ENCODE results near the gene PHACTR1.

DNA sequence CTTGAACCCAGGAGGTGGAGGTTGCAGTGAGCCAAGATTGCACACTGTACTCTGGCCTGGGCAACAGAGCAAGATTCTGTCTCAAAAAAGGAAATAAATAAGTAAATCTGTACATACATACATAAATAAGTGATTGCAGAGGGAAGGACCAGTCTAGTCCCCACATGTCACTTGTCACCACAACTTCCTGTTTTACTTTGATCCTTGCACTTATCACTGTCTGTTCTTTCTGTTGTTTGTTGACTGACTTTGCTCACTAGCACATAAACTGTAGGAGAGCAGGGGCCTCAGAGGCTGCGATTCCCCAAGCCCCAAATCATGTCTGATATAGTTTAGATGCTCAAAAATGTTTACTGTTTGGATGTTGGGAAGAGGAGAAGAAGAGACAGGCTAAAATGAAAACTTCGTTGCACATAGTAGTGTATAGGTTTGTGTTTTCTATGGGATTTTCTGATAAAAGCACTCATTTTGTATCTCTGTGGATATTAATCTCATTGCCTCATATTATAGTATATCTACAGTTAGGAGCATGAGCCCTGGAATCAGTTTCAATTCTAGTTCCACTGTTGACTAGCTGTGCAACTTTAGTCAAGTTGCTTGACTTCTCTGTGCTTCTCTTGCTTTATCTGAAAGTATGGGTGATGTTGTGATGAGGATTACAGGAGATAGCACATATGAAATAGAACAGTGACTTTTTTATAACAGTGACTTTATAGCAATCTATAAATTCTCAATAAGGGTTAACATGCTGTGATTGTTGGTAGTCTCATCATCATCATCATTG, 446.8 kb downstream of the PHACTR1 start:
- TF ChIP-seq, protein P1, sequence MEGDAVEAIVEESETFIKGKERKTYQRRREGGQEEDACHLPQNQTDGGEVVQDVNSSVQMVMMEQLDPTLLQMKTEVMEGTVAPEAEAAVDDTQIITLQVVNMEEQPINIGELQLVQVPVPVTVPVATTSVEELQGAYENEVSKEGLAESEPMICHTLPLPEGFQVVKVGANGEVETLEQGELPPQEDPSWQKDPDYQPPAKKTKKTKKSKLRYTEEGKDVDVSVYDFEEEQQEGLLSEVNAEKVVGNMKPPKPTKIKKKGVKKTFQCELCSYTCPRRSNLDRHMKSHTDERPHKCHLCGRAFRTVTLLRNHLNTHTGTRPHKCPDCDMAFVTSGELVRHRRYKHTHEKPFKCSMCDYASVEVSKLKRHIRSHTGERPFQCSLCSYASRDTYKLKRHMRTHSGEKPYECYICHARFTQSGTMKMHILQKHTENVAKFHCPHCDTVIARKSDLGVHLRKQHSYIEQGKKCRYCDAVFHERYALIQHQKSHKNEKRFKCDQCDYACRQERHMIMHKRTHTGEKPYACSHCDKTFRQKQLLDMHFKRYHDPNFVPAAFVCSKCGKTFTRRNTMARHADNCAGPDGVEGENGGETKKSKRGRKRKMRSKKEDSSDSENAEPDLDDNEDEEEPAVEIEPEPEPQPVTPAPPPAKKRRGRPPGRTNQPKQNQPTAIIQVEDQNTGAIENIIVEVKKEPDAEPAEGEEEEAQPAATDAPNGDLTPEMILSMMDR (conservative IDR thresholded peaks at IDR 0.05; ENCODE audit: low read depth, low read length), result no peak
- no peak for TF ChIP-seq EZH2 (IDR thresholded peaks at IDR 0.05; ENCODE audit: borderline replicate concordance, low read depth, low read length, poor library complexity, severe bottlenecking)
